ENCODE measurements around the gene D2HGDH. TPM values are rescaled to one million over a fixed set of nuclear protein-coding genes. Genes with fewer than 3 reads are reported as not detected.
A peak's percentile ranks its signal among the peaks of the same experiment; 100 is the strongest.
"Not testable (repeated sequence)": the region's sequence is repeated elsewhere in the genome, so short reads cannot be mapped to it uniquely, and the experiment has no call there.

Gene D2HGDH
- total RNA-seq, 3 donors from 2014 or later (not counting 1 experiment from before 2014, with no cell fraction given), result 28.9 to 45.5 (median 43.4) TPM

DNA sequence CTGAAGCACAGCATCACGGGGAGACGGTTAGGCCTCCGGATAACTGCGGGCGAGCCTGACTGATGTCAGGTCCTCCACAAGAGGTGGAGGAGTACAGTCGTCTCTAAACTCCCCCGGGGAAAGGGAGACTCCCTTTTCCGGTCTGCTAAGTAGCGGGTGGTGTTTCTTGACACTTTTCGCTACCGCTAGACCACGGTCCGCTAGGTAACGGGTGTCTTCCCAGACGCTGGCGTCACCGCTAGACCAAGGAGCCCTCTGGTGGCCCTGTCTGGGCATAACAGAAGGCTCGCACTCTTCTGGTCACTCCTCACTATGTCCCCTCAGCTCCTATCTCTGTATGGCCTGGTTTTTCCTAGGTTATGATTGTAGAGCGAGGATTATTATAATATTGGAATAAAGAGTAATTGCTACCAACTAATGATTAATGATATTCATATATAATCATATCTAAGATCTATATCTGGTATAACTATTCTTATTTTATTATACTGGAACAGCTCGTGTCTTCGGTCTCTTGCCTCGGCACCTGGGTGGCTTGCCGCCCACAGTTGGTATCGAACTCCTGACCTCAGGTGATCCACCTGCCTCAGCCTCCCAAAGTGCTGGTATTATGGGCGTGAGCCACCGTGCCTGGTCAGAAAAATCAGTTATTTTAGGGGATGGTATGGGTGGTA, 1.8 kb upstream of the D2HGDH start:
- peaks cover 31% of the 10 kb centered on the region for H3K4me1 ChIP-seq (ENCODE audit: control insufficient read depth, insufficient read depth, low read length)
- H3K36me3 ChIP-seq (ENCODE audit: control insufficient read depth, insufficient read depth, low read length); H3K27me3 Mint-ChIP-seq (ENCODE audit: low read depth in 2 of 2); H3K27me3 ChIP-seq (ENCODE audit: control insufficient read depth, insufficient read depth, low read length); intact Hi-C loops (cut with micrococcal nuclease); H3K4me3 ChIP-seq (ENCODE audit: low read length); H3K27ac ChIP-seq (ENCODE audit: low read length); ATAC-seq; H3K36me3 Mint-ChIP-seq; H3K9me3 Mint-ChIP-seq; H3K9me3 ChIP-seq (ENCODE audit: control insufficient read depth, insufficient read depth, low read length): not testable (repeated sequence)
- TF ChIP-seq, protein P1, sequence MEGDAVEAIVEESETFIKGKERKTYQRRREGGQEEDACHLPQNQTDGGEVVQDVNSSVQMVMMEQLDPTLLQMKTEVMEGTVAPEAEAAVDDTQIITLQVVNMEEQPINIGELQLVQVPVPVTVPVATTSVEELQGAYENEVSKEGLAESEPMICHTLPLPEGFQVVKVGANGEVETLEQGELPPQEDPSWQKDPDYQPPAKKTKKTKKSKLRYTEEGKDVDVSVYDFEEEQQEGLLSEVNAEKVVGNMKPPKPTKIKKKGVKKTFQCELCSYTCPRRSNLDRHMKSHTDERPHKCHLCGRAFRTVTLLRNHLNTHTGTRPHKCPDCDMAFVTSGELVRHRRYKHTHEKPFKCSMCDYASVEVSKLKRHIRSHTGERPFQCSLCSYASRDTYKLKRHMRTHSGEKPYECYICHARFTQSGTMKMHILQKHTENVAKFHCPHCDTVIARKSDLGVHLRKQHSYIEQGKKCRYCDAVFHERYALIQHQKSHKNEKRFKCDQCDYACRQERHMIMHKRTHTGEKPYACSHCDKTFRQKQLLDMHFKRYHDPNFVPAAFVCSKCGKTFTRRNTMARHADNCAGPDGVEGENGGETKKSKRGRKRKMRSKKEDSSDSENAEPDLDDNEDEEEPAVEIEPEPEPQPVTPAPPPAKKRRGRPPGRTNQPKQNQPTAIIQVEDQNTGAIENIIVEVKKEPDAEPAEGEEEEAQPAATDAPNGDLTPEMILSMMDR (IDR thresholded peaks at IDR 0.05), result peak; percentile 57
- Mint-ChIP-seq H3K27ac (peak overlapping the region; percentile 48 to 65), H3K4me3 (peak overlapping the region; percentile 60), H3K4me1 (peaks cover 19 to 27% of the 10 kb centered on the region in 2 donors)
- WGBS (ENCODE audit: insufficient coverage), result 42% methylated on average over 24 of the region's 26 CpGs
- peak; percentile 57 to 70 for DNase-seq

DNA sequence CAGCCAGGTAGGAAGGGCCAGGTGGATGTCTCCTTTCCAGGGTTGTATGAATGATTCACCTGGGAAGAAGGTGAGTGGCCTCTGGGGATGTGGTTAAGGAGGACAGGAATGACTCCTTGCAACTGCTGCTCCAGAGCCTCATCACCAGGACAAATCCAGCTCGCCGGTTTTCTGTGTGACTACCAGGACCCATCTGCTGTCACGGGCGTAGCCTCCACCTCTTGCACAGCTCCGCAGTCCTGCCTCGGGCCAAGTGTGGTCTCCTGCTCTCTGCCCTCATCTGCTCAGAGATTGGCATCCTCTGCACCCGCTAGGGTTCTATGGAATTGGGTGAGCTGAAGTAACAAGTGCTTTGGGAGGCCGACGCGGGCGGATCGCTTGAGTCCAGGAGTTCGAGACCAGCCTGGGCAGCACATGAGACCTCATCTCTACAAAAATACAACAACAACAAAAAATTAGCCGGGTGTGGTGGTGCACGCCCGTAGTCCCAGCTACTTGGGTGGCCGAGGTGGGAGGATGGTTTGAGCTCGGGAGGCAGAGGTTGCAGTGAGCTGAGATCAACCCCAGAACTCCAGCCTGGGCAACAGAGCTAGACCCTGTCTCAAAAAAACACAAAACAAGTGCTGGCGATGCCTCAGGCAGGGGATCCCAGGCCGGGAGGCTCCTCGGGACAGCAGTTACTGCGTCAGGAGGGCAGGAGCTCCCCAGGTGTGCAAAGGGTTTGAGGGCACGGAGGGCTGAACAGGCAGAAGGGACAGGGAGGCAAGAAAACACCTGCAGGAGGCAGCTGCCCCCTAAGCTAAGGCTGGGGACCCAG, 831 bp upstream of the D2HGDH start:
- no peaks in the 10 kb centered on the region for H3K9me3 ChIP-seq (ENCODE audit: control insufficient read depth, insufficient read depth, low read length)
- TF ChIP-seq, protein P1 (IDR thresholded peaks at IDR 0.05), result no peak
- H3K36me3 Mint-ChIP-seq, result no peaks in the 10 kb centered on the region
- intact Hi-C loops (cut with micrococcal nuclease), result loop anchor here (1.0 kb wide), 1 partner anchor 31 kb away; the partner anchor contains the start of gene ING5
- peak overlapping the region; percentile 31 for H3K4me3 ChIP-seq (ENCODE audit: low read length)
- no peaks in the 10 kb centered on the region for H3K36me3 ChIP-seq (ENCODE audit: control insufficient read depth, insufficient read depth, low read length)
- no peaks in the 10 kb centered on the region for H3K9me3 Mint-ChIP-seq
- H3K27ac ChIP-seq (ENCODE audit: low read length), result peak overlapping the region; percentile 73
- ATAC-seq (no peak), DNase-seq (no peak)
- H3K4me1 ChIP-seq (ENCODE audit: control insufficient read depth, insufficient read depth, low read length), result peaks cover 31% of the 10 kb centered on the region
- no peaks in the 10 kb centered on the region for H3K27me3 Mint-ChIP-seq (ENCODE audit: low read depth in 2 of 2)
- peaks cover 19 to 27% of the 10 kb centered on the region in 2 donors for H3K4me1 Mint-ChIP-seq
- WGBS (ENCODE audit: insufficient coverage), result 88% methylated on average over 21 of the region's 23 CpGs
- no peaks in the 10 kb centered on the region for H3K27me3 ChIP-seq (ENCODE audit: control insufficient read depth, insufficient read depth, low read length)
- peak overlapping the region; percentile 48 to 65 for H3K27ac Mint-ChIP-seq
- H3K4me3 Mint-ChIP-seq, result peak overlapping the region; percentile 77

DNA sequence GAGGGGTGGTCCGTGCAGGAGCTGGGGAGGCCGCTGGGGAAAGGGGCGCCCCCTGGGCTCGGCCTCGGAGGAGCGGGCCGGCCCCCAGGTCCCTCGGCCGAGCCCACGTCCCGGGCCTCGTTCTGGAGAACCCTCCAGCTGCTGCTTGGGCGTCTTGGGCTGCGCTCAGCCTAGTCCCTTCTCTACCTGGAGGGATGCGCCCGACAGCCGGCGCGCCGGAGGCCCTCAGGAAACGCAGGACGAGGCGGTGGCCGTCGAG, 293 bp upstream of the D2HGDH start:
- intact Hi-C loops (cut with micrococcal nuclease), result loop anchor here (1.0 kb wide), 1 partner anchor 32 kb away; the partner anchor contains the start of gene ING5
- Mint-ChIP-seq H3K27ac (peak overlapping the region; percentile 31 to 65), H3K36me3 (no peaks in the 10 kb centered on the region), H3K4me1 (peaks cover 19 to 27% of the 10 kb centered on the region in 2 donors), H3K4me3 (peak overlapping the region; percentile 77), H3K9me3 (no peaks in the 10 kb centered on the region), H3K27me3 (ENCODE audit: low read depth in 2 of 2) (no peaks in the 10 kb centered on the region)
- H3K4me3 ChIP-seq (ENCODE audit: low read length), result peak overlapping the region; percentile 31
- H3K36me3 ChIP-seq (ENCODE audit: control insufficient read depth, insufficient read depth, low read length), result no peaks in the 10 kb centered on the region
- no peak for DNase-seq
- peaks cover 31% of the 10 kb centered on the region for H3K4me1 ChIP-seq (ENCODE audit: control insufficient read depth, insufficient read depth, low read length)
- H3K27me3 ChIP-seq (ENCODE audit: control insufficient read depth, insufficient read depth, low read length), result no peaks in the 10 kb centered on the region
- peak overlapping the region; percentile 73 for H3K27ac ChIP-seq (ENCODE audit: low read length)
- no peaks in the 10 kb centered on the region for H3K9me3 ChIP-seq (ENCODE audit: control insufficient read depth, insufficient read depth, low read length)
- TF ChIP-seq, protein P1 (IDR thresholded peaks at IDR 0.05), result no peak
- WGBS (ENCODE audit: insufficient coverage), result under 1% methylated on average over 25 of the region's 25 CpGs
- ATAC-seq, result no peak

Measured in natural killer cell (primary cell).